Measurements from ENCODE around the gene ANKHD1.

ANKHD1 gene

DNA sequence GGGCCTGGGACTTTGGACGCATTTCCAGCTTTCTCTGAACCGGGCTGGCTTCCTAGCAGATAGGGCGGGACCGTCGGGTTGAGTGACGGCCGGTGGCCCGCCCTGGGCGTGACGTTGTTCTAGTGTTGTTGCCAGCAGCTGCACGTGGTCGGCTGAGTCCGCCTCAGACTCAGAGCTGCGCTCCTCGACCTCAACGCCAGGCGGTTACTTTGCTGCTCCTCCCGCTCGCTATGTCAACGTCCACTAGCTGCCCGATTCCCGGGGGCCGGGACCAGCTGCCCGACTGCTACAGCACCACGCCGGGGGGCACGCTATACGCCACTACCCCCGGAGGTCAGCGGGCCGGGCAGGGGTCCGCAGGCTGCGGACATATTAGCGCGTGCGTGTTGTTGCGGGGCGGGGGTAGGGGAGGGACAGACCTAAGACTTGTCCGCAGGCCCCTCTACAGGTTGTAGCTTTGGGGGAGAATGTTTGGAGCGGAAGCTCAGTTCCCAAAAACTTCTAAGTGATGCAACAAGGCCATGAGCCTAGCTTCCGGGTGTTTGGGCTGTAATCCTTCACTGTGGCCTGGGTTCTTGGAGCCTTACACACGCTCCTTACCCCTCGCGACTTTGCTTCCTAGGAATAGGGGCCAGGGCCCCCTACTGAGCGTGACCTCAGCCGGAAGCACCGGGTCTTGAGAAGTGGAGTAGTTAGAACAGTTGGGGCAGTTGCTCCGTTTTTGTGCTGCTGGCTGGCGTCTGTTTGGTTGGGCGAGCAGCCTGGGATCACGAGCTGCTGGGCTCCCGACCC is 146.1 kb downstream of the ANKHD1 start, which contains the start of gene EIF4EBP3:
Gene EIF4EBP3, plus strand, starts transcription at position 155 of the 792 bp plus-strand sequence. Its CDS starts 76 bp downstream, at position 231.
- no peak for DNase-seq

DNA sequence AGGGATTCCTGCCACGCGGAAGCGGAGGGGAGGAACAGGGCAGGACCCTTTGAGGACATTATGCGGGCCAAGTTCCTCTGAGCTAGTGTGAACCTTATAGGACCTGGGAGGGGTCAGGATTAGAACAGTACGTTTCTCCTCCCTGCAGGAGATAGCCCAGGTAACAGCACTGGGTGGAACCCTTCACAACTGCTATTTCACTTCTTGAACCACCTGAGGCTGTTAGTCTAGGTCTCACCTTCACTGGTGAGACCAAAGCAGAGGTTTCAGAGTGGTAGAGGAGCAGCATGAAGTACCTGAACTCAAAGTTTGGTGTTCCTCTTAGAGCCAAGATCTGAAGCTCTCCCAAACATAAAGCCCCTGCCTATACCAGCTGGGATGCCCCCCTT is 146.7 kb downstream of the ANKHD1 start:
- DNase-seq = no peak

DNA sequence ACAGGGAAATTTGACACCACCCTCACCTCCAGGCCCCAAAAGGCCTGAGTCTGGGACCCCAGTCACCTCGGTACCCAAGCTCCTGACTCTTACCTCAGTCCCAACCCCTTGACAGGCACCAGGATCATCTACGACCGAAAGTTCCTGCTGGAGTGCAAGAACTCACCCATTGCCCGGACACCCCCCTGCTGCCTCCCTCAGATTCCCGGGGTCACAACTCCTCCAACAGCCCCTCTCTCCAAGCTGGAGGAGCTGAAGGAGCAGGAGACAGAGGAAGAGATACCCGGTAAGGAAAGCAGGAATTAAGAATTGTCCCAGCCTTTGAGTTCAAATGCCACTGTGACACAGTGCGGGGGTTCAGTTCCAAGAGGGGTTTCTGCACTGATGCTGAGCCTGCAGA is 147.2 kb downstream of the ANKHD1 start:
- no peak for DNase-seq

DNA sequence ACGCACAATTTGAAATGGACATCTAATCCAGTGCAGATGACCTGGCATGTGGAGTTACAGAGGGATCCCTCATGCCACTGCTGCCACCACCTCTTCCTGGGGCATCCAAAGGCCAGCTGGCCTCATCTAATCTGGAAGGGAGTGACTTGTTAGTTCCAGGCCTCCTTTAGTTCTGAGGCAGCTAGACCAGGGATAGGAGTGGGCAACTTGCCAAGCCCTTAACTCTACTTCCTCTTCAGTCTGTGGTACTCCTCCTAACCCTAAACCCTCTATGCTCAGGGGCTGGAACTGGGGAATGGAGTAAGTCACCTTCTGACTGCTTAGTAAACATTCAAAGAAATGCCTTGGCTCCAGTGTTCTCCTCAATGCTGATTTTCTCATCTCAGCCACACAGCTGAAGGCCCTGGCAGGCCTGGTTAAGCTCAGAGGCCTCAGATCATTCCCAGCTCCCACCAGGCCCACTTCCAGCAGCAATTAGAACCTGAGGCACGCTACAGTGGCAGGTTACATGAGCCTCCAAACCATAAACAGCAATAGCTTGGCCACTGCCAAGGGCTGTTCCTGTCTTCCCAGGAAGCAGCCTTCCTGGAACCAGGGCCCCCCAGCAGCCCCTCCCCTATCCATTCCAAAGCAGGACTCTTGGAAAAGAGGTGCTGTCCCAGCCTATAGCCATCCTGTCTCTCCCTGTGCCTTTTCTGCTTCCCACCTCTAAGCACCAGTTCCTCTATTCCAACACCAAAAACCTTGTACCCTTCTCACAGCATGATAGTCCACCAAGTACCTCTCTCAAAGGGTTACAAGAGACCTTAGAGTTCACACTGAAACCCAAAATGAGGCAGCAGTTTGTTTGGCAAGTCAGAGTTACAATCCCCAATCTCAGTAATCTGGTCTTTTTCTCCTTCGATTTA is 147.9 kb downstream of the ANKHD1 start:
- no peak for DNase-seq

DNA sequence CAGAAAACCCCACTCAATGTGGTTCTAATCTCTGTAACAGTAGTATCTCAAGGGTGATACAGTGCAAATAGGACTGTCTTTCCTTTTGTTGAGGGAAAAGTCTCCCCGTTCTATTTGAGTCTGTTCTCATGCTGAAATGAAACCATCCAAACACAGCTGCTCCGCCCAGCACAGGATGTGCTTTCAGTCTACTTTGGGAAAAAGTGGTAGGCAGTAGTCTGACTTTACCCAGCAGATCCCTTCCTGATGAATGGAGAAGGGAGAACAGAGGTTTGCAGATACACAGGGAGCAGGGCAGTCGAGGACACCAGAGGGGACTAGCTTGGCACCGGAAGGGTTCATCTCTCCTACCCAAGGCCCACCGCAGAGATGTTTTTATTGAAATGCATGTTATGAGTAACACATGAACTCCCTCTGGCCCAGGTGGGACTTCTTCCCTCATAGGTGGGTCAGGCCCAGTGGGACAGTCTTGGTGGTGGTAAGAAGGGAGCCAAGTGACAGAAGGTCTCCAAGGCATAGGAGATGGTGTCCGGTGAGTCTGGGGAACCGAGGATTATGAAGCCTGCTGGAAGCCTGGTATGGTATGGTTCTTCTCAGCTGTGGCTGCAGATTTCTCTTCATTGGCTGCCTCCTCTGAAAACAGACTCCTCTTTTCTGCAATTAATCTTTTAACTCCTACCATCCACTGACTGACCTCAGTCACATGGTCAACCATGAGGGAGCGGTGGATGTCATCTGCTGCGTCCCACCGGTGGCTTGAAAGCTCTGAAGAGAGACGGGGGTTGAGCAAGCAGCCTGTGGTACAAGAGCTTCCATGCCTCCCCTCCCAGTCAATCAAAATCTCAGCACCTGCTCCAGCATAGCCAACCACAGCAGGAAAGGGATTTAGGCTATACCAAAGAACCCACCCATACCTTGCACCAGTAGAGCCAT is 148.8 kb downstream of the ANKHD1 start:
- no peak for DNase-seq

DNA sequence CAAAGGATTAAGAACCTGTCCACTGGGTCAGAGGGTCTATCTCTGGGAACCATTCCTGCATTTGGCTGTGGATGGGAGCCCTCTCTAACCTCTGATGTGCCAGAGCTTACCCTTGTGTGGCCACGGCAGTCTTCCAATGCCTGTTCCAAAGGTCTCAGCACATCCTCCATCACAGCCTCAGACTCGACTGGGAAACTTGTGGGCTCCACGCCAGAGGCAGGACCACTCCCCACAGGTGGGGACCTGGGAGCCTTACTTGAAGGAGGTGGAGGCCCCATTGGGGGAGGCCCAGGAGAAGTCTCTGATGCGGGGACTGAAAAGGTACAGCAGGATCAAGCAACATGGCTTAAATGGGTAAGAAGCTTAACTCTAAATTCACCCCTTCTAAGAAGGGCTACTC is 150.2 kb downstream of the ANKHD1 start:
- DNase-seq = no peak

DNA sequence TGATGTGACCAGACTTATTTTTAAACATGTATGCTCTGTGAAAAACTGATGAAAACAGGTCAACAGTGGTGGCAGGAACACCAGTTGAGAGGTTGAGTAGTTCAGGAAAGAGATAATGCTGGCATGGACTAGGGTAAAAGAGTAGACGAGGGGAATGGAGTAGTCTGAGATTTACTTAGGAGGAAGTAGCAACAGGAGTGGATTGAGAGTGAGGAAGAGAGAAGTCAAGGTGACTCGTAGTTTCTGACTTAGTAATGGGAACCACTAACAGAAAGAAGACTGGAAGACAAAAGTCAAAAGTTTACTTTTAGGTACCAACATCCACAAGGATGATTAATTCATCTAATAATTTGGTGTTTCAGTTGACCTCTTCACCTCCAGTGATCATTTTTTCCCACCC is 152.0 kb downstream of the ANKHD1 start:
- DNase-seq = no peak

DNA sequence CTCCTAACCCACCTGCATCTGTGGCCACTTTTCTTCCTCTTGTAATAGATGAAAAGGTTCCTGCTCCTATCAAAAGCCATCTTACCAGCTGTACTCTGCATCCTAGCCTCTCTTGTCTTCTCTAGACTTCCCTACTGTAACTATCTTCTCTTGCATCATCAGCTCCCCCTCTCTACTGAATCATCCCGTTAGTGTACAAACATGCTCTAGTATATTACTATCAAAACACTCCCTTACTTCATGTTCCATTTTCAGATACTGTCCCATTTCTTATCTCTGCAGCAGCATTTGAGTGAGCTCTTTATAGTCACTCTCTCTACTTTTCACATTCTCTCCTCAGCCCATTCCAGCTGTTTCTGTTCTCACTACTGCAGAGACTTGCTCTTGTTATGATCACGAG is 152.8 kb downstream of the ANKHD1 start:
- no peak for DNase-seq

DNA sequence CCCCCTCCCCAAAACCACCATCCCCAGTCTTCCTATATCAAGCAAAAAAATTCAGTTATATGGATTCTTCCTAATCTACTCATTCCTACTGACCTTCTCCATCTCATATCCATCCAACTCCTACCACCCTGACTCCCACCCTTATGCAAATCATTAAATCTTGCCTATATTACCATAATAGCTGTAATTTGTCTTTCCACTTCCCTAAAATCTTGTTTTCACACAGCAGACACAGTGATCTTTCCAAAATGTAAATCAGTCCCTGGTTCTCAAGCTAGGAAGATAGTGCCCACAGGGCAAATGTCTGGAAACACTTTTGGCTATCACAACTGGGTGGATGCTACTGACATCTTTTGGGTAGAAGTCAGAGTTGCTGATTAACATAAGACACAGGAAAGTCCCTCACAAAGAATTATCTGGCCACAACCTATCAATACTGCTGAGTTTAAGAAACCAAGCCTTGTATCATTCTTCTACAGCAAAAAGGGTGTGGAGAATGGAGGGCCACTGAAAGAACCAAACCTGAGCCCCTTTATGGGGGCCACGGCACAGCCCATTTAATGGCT is 154.2 kb downstream of the ANKHD1 start:
- DNase-seq = no peak

DNA sequence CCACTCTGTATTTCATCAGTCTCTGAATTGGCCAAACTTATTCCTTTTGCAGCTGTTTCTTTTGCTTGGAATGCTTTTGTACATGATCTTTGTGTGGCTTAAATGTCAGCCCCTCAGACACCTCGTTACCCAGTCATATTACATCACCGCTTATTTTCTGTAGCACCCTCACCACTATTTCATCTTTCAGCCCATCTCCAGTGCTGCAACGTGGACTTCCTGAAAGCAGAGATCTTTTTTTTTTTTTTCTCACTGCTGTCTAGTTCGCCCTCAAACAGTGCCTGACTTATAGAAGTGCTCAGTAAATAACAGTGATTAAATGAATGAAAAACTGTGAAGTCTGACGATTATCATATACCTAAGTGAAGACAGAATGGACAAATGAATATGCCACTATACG is 154.8 kb downstream of the ANKHD1 start:
- no peak for DNase-seq

DNA sequence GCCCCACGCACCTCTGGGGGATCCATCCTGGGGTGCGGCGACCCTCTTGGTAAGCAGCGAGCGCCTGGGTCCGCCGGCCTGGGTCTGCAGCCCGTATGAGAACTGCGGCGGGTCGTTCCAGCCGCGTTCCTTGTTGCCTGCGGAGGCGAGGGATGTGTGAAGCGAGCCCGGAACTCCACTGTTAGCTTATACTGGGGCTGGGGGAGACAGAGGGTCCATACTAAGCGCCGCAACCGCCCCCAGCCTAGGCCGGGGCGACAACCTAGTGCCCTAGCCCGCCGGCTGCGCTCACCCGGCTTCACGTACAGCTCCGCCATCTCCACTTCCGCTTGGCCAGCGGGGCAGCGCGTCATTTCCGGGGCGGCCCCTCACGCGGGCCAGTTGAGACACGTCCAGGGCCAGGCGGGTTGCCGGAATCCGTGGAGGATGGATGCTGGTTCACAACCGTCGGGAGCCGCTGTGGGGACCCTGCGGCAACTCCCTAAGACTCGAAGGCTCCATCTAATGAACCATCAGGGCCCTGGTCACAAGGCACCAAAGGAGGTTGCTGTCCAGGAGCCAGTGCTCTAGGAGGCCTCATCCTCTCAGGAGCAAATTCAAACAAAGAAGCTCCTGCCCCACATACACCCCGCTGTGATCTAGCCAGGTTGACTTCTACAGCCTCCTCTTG is 155.6 kb downstream of the ANKHD1 start, which contains the start of gene SRA1:
Gene SRA1, minus strand, starts transcription at position 338 of the 670 bp plus-strand sequence. Its CDS starts 21 bp downstream, at position 317.
- DNase-seq = peak; percentile 11

DNA sequence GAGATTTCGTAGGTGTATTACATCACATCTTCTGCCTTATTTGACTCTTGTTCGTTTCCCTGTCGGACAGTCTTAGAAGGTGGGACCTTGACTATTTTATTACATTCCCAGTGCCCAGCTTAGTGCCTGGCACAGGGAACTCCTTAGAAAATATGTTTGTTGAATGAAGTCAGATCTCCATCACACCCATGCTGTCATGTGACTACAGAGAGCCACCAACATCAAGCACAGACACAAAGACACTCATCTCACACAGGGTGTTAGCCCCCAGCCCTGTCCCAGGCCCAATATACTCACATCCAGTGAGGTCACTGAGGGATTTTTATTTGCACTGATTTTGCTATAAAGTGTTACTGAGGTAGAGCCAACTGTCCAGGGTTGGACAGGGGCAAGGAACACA is 156.3 kb downstream of the ANKHD1 start:
- no peak for DNase-seq

DNA sequence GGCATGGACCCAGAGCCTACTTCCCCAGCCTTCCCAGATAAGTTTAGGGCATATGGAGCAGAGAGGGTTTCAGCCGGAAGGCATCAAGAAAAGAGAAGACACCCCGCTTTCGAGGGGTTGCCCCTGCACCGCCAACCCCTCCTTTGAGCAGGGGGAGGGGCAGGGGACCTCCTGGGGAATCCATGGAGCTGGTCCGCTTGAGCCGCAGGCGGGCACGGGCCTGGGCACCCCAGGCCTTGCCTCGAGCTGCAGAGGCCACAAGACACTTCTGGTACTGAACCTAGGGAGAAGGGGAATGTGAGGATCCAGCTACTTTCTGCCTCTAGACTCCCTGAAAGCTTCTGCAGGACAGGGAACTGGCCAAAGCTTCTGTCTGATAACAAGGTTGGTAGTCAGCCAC is 156.9 kb downstream of the ANKHD1 start:
- DNase-seq = no peak

DNA sequence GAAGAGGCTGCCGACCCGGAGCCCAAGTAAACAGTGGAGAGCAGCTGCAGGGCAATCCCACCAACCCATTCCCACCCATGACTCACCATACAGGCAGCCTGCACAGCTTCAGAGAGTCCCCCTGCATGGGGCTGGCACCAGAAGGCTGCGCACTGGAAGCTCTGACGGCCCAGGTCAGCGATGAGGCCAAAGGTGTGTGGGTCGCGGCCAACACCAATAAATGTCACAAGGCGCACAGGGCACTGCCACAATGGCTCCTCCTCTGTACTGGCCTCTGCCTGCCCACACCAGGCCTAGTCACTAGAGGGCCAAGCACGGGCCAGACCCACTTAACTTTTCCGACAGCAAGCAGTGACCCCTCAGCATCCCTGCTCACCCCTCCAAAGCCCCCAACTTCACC is 158.6 kb downstream of the ANKHD1 start:
- DNase-seq = no peak

DNA sequence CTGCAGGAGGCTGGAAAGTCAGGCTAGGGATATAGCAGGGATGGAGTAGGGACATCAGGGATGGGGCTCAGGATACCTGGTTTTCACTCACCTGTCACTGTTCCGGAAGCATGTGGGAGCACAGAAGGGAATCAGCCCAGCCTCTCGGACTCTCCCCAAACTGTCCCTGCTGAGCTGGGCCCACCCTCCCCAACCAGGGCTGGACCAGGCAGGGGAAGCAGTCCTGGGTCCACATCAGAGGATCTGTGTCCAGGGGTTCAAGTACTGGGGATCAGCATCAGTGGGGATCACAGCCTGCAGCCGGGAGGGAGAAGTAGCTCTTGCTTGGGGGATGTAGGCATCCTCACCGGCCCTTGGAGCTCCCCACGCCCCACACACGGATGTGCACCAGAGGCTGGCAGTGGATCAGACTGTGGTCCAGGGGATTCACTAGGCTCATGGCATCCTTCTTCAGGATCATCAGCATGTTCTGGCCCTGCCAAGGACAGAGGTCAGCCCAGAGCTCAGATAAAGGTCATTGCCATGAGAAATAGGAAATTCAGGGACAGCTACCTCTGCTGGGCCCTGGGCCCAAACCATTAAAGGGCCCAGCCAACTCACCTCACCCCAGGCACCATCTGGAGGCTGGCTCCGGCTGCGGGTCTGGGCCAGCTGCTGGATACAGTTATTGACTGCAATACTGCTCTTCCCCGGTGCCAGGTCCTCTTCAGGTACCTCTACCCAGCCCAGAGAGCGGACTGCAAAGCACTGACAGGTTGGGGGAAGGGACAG is 160.3 kb downstream of the ANKHD1 start:
- no peak for DNase-seq

DNA sequence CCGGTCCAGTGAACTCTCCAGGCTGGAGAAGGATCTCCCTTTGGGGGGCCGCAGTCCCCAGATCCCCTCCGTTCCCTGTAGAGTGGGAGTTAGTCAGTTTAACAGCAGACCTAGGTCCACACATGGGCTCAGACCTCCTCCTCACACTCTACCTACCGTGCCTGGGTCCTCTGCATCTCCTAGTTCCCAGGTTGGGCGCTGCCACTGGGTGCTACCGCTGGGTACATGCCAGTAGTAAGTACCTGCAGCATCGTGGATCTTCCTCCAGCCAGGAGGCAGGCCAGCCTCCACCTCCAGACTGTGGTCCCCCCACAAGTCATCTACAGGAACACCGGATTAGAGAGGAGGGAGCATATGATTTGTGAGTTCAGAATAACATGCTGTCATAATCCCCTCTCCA is 162.0 kb downstream of the ANKHD1 start:
- no peak for DNase-seq

DNA sequence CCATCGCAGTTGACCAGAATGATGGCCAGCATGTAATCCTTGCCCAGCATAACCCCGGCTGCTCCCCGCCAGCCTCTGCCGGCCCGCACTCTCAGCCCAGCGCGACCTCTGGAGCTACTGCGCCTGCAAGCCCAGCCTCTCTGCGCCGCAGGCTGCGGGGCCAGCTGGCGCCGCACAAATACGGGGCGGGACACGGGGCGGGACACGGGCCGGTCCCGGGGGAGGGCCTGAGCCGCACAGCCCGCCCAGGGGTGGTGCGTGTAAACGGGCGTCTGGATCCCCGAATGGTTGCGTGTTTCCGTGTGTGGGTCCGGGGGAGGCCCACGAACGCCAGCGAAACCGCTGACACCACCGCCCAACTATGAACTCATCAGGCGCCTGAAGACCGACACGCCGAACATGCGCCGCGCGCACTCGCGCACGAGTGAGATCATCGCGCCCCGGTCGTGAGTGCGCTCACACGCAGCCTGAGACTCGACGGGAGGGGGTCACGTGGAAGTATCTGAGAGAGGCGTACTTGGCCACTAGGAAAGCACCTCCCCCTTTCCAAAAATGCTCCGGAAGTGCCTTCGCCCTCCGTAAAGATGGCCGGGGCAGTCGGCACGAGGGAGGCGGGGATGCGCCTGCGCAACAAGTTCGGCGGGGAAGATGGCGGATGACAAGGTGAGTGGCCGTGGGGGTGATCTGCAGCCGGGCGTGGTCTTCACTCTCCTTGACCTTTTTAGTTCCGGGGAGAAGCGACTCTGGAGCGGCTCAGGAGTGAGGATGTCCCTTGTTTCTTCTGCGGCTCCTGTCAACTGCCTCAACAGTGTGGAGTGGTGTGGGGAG is 162.8 kb downstream of the ANKHD1 start, which contains the start of the genes APBB3 and SLC35A4:
Gene APBB3, minus strand, starts transcription at position 403 of the 828 bp plus-strand sequence. Its CDS starts 353 bp downstream, at position 50.
Gene SLC35A4, plus strand, starts transcription at position 633 of the 828 bp plus-strand sequence. CDS start 2,342 bp downstream, outside the sequence.
- DNase-seq = peak; percentile 56

DNA sequence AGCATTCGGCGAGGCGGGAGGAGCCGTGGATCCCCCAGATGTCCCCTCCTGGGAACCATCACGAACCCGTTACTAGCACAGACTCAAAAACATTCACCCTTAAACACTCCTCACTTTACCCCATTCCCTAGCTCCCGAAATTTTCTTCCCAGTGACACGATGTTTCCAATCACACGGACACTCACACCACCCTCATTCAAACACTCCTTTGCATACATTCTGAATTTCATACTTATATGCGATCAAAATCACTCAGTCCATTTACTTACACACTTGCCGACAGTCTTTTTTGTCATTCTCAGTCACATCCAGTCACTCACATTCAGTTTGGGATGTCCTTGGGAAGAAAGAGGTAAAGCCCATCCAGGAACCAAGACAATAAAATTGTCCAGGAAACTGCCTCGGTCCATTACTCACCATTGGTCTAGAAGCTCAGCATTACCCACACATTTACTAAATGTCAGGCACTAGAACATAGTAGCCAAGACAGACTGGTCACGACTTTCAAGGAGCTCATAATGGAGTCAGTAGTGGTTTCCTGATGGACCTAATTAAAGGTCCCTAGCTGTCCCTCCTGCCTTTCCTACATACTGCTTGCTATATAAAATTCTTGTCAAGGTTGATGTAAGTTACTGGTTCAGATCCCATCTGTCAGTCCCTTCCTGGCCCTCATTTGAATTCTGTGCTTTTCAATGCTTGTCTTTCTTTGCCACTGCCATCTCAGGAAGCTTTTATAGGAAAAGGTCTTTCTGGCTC is 163.6 kb downstream of the ANKHD1 start:
- no peak for DNase-seq

DNA sequence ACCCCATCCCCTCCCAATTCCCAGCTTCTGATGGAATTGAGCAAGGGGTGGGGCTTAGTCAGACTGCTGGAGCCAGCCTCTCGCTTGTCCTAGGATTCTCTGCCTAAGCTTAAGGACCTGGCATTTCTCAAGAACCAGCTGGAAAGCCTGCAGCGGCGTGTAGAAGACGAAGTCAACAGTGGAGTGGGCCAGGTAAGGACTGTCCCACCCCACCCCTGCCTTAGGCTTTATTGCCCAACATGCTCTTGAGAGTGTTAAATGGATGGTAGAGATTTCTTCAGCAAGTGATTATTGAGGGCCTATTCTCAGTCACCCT is 164.1 kb downstream of the ANKHD1 start:
- DNase-seq = no peak

Measured in KG1 (cell line).